Umbilical cord (tissue), 2 donors: ENCODE measurements around the gene DMC1. TPM values are rescaled to one million over a fixed set of nuclear protein-coding genes. Genes with fewer than 3 reads are reported as not detected.

Experiments
- DNase-seq: peaks from one replicate; pipeline ENCODE4 v3.0.0-alpha.2; 2015; ENCODE audit warnings: low spot score
- total RNA-seq: library from RNA; depleted of rRNA; stranded (reverse); fragments of >200 nt; gene quantifications from one replicate; pipeline ENCODE4 v1.2.3, GENCODE V29; 2014; ENCODE audit warnings: low replicate concordance; ENCODE audit not compliant: insufficient read depth

Gene DMC1
- total RNA-seq, 1 donor from 2014 or later: 4.6 TPM

DNA sequence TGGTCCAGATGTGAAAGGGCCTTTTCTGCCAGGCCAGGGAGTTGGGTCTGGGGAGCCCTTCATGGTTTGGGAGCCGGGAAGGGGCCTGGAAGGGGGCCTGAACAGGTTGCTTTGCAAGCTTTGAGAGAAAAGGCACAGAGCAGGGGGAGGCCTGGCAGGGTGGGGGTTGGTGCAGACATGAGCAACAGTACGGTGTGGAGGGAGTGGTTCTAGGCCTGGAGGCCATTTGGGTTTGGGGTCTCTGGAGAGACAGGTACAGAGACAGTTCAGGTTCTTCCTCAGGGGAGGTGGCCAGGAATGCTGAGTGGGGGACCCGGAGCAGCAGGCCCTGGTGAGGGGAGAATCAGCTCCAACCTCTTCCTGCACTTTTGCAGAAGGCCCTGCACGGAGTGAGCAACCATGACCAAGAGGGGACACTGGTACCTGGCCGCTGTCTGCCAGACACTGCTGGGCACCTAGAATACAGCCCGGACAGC lies 100.6 kb downstream of the DMC1 start:
- DNase-seq: no peak

Other genes starting within 250 kb of the DMC1 start
- gene KCNJ4, start 115.0 kb downstream of the DMC1 start, total RNA-seq: not detected
- gene KDELR3, start 102.1 kb downstream of the DMC1 start, total RNA-seq: 71.7 TPM
- gene DDX17, start 63.9 kb downstream of the DMC1 start, total RNA-seq: 353 TPM
- gene FAM227A, start 86.2 kb upstream of the DMC1 start, total RNA-seq: 3.1 TPM
- 38.5 TPM for gene CBY1, start 86.5 kb upstream of the DMC1 start, total RNA-seq
- 36.1 TPM for gene TOMM22, start 111.8 kb upstream of the DMC1 start, total RNA-seq
- 44.5 TPM for gene JOSD1, start 130.8 kb upstream of the DMC1 start, total RNA-seq
- gene GTPBP1, start 135.8 kb upstream of the DMC1 start, total RNA-seq: 17.1 TPM
- 127 TPM for gene SUN2, start 185.8 kb upstream of the DMC1 start, total RNA-seq
- 9.9 TPM for gene DNAL4, start 224.0 kb upstream of the DMC1 start, total RNA-seq